Measurements from ENCODE around the gene RNFT2.

Gene RNFT2

GRCh38 chr12:116880817-116881324 is 142.8 kb downstream of the RNFT2 start:
- TF ChIP-seq CTCF (IDR thresholded peaks at IDR 0.05; ENCODE audit: borderline replicate concordance, control extremely low read depth, extremely low read depth, insufficient read depth, missing control alignments): peak; percentile 17
- in situ Hi-C loops (cut with MboI; ENCODE audit: low sequenced_read_pairs, unreplicated experiment): no loop called here
- DNase-seq (ENCODE audit: low spot score): peak; percentile 81

- DNase-seq (ENCODE audit: low spot score): no peak
- TF ChIP-seq CTCF (IDR thresholded peaks at IDR 0.05; ENCODE audit: borderline replicate concordance, control extremely low read depth, extremely low read depth, insufficient read depth, missing control alignments): no peak
- in situ Hi-C loops (cut with MboI; ENCODE audit: low sequenced_read_pairs, unreplicated experiment): no loop called here
Measured at GRCh38 chr12:116881325-116881876, 143.3 kb downstream of the RNFT2 start, which contains the start of gene HRK. Gene HRK (minus strand): TSS chr12:116881441. CDS start chr12:116881307, 134 bp downstream.

GRCh38 chr12:116881877-116882507 is 143.9 kb downstream of the RNFT2 start:
- DNase-seq (ENCODE audit: low spot score): peak; percentile 39
- no peak for TF ChIP-seq CTCF (IDR thresholded peaks at IDR 0.05; ENCODE audit: borderline replicate concordance, control extremely low read depth, extremely low read depth, insufficient read depth, missing control alignments)
- in situ Hi-C loops (cut with MboI; ENCODE audit: low sequenced_read_pairs, unreplicated experiment): no loop called here

- in situ Hi-C loops (cut with MboI; ENCODE audit: low sequenced_read_pairs, unreplicated experiment): no loop called here
- TF ChIP-seq CTCF (IDR thresholded peaks at IDR 0.05; ENCODE audit: borderline replicate concordance, control extremely low read depth, extremely low read depth, insufficient read depth, missing control alignments): peak; percentile 10
- peak; percentile 50 for DNase-seq (ENCODE audit: low spot score)
Measured at GRCh38 chr12:116882742-116883141, 144.6 kb downstream of the RNFT2 start.

- in situ Hi-C loops (cut with MboI; ENCODE audit: low sequenced_read_pairs, unreplicated experiment): no loop called here
- no peak for TF ChIP-seq CTCF (IDR thresholded peaks at IDR 0.05; ENCODE audit: borderline replicate concordance, control extremely low read depth, extremely low read depth, insufficient read depth, missing control alignments)
- no peak for DNase-seq (ENCODE audit: low spot score)
Measured at GRCh38 chr12:116884871-116885270, 146.8 kb downstream of the RNFT2 start.

- in situ Hi-C loops (cut with MboI; ENCODE audit: low sequenced_read_pairs, unreplicated experiment): no loop called here
- DNase-seq (ENCODE audit: low spot score): no peak
- no peak for TF ChIP-seq CTCF (IDR thresholded peaks at IDR 0.05; ENCODE audit: borderline replicate concordance, control extremely low read depth, extremely low read depth, insufficient read depth, missing control alignments)
Measured at GRCh38 chr12:116885491-116885890, 147.4 kb downstream of the RNFT2 start.
